NCI-H1048 (cell line): Measurements from ENCODE around the gene PTPRN2.
"Not testable (repeated sequence)": the region's sequence is repeated elsewhere in the genome, so short reads cannot be mapped to it uniquely, and the experiment has no call there.

Source experiments
- DNase-seq: peaks from one replicate; lab custom pipeline; 2025; lab: John Stamatoyannopoulos, UW

PTPRN2 gene

DNA sequence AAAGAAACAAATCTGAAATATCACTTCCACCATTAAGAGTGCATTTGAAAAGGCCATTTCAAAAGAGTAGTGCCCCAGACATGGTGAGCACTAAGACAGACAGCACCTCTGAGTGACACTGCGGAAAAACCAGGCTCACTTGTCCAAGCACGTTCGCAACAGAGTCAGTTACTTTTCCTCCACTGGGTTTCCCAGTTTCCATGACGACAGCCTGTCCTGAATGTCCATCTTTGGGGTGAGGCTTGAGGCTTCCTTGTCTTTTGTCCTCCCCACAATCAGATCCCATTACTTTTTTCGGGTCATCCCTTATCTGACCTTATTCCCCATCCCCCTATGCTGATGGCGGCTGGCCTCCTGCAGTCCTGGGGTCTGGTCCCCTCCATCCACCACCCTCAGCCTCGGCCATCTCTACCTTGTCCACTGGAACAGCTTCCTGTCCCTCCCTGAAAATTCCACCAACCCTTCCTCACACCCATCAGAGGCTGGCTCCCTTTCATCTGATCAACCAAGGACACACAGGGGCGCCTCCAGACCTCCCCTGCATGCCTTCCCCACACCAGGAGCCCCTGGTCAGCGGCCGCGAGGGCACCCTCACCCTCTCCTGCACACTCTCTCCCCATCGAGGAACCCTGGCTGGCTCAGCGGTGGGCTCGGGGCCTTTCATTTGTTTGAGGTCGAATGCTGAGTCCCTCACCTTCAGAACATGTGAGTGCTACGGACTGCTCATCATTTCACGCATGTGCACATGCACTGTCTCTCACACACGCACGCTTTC, 887.2 kb downstream of the PTPRN2 start:
- no peak for DNase-seq

DNA sequence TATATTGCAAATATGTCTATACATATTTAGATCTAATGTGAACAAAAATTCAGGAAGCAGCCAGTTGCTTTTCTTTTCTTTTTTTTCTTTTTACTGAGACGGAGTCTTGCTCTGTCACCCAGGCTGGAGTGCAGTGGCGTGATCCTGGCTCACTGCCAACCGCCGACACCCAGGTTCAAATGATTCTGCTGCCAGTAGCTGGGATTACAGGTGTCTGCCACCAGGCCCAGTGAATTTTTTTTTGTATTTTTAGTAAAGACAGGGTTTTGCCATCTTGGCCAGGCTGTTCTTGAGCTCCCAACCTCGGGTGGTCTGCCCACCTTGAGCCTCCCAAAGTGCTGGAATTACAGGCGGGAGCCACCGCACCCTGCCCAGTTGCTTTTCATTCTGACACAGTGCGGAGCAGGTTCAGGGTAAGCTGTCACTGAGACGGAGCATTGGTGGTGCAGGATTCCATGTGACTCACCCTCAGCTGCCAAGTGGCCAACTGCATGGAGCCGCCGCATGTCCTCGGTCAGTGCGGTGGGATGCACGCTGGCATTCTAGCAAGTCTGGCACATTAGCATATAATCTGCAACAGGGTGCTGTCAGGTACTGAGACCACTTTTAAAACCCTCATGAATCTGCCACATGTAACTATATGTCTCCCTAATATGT, 888.1 kb downstream of the PTPRN2 start:
- DNase-seq: no peak

DNA sequence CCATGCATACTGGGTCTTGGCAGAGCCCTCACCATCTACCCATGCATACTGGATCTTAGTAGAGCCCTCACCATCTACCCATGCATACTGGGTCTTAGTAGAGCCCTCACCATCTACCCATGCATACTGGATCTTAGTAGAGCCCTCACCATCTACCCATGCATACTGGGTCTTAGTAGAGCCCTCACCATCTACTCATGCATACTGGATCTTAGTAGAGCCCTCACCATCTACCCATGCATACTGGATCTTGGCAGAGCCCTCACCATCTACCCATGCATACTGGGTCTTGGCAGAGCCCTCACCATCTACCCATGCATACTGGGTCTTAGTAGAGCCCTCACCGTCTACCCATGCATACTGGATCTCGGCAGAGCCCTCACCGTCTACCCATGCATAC, 890.3 kb downstream of the PTPRN2 start:
- DNase-seq: not testable (repeated sequence)

DNA sequence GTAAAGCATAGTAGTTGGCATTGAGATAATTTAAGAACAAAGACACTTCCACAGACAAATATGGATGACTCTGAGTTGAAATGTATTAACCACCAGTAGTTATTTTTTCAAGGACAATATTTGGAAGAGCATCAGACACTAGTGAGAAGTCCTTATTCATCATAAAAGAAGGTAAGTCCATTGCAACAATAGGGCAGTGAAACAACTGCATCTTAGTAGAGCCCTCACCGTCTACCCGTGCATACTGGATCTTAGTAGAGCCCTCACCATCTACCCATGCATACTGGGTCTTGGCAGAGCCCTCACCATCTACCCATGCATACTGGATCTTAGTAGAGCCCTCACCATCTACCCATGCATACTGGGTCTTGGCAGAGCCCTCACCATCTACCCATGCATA, 892.0 kb downstream of the PTPRN2 start:
- DNase-seq: not testable (repeated sequence)

DNA sequence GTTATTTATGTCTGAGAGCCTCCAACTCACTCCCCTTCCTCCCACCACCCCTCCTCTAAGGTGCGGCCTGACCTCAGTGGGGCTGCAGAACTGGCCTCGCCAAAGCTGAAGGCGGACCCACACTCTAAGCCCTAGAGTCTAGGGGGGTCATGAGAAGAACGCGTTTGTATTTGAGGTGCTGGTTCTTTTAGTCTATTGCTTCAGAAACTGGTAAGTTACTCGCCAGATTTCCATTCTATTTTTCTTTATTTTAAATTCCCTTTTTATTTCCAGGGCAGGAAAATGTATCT, 893.3 kb downstream of the PTPRN2 start:
- DNase-seq: no peak

DNA sequence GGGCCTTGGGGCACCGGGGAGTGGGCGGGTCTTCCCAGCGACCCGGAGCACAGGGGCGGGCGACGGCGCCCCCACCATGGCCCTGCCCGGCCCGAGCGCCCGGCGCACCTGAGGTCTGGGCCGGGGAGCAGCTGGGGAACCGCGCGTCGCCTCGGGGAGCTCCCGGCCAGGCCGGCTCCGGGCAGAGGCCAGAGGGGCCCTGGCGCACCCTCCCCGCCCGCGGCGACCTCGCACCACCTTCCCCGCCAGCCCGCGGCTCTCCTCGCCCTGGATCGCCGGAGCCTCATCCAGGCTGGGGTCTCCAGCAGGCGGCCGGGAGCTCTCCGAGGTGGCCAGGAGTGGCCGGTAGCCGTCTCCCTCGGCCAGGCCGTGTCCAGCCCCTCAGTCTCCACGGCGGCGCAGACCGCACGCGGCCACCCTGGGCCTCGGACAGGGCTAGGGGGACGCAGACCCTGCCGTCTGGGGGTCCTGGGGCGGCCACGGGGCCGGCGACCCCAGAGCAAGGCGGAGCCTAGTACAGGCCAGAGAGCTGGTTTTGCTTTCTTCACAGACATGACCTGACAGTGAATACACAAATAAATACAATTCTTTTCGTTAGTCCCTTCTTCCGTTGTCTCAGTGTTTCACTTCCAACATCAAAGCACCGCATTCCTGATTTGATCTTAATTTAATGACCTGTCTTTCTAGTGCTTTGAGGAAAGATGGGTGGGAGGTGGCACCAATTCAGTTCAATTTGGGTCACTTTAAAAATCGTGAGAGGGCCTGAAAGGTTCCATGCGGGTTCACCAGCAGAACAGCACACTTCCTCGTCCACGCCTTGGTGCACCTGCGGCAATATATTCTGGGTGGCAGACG, 893.9 kb downstream of the PTPRN2 start:
- no peak for DNase-seq

DNA sequence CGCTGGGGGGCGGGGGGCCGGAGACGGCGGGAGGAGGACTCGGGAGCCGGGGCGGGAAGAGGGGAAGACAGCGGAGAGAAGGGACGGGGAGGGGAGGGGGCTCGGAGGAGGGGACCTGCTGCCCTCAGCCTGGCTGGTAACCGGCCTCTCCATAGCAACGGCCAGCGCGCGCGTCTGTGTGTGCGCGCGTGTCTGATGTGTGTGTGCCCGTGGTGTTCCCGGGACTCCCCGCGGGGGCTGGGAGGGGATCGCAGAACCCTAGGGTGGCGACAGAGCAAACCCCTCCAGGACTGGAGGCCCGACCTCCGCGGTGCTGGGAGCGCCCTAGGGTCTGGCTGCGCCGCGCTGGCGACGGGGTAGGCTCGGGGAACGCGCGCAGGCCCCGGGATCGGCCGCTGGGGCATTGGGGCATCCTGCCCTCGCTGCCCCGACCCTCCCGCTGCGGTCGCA, 894.5 kb downstream of the PTPRN2 start:
- no peak for DNase-seq

DNA sequence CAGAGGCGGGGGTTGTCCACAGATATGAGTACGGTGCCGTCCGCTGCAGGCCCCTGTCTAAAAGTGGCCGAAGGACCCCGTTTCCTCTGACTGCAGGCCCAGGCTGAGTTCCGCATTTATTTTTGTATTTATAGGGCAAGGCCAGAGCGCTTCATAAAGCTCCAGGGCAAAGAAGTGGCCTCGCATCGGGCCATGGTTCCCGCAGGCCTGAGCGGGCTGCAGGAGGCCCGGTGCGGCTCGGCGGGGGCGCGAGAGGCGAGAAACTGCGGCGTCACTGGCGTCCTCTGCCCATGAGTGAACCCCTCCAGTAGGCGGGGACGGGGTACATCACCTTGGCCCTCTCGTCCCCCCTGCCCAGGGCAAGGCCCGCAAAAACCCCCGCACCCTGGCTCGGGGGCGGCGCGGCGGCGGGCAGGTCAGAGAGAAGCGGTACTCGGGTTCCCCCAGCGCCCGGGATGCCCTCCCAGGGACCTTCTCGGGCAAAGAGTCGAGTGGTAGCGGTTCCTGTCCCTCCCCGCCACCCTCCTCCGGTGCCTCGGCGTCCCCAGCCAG, 895.1 kb downstream of the PTPRN2 start:
- DNase-seq: no peak

DNA sequence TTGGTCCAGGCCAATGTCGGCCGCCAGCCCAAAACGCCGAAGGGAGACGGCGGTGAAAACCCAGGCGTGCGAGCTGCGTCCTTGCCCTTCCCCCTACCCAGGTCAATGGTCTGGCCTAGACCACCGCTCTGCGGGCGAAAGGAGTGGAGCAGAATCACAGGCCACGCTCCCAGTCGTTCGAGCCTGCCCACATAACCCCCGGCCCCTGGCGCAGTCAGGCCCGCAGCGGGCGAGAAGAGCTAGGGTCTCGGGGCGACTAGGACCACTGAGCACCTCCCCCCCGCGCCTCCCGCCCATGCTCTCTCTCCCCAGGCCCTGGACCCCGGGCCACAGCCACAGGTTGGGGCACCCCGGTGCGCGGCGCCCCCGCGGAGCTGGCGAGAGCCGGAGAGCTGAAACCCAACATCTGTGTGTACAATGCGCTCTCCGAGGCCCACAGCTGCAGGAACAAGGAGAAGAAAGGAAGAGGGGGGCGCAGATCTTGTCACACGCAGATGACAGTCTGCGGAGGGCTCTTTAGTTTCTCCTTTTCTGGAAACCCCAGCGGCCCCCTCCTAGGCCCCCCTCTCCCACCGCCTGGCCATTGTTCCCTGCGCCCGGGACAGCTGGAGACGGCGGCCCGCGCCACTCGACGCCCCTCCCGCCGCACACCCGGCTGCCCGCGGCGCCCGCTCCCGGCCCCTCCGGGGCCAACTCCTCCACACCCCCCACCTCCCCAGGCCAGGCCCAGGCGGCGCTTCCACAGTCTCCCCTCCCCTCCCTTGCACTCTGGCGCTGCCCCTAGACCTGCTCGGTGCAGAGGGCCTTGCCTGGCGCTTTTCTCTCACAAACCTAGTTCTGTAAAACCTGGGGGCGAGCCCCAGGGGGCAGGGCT, 895.8 kb downstream of the PTPRN2 start:
- no peak for DNase-seq

DNA sequence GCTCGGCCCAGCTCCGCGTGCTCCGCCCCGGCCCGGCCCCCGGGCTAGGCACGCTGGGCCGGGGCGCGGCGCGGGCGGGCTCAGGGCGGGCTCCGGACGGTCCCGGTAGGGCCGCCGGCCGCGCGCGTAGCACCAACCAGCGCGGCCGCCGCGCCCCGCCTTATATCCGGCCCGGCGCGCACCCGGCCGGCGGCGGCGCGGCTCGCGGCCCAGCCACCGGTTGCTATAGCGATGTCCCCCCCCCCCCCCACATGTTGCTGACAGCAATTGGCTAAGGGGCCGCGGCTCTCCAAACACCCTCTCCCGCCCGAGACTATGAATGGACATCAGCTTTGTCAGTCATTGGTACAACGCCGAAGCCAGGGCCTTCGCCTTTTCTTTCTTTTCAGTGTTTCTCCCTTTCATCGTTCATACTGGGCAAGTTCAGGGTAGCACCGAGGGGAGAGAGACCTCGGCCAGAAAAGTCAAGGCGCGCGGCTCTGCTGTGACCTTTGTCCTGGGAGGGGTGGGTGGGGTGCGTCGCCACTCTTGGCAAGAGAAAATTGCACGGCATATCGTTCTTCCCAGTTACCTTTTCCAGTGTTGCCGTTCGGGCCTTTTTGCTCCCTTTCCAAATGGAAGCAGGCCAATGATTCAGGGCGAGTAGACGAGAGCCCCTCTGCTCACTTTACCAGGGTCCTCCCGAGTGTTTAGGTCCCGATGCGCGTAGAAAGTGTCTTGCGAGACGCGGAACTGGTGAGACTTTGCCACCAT, 896.6 kb downstream of the PTPRN2 start:
- DNase-seq: no peak

DNA sequence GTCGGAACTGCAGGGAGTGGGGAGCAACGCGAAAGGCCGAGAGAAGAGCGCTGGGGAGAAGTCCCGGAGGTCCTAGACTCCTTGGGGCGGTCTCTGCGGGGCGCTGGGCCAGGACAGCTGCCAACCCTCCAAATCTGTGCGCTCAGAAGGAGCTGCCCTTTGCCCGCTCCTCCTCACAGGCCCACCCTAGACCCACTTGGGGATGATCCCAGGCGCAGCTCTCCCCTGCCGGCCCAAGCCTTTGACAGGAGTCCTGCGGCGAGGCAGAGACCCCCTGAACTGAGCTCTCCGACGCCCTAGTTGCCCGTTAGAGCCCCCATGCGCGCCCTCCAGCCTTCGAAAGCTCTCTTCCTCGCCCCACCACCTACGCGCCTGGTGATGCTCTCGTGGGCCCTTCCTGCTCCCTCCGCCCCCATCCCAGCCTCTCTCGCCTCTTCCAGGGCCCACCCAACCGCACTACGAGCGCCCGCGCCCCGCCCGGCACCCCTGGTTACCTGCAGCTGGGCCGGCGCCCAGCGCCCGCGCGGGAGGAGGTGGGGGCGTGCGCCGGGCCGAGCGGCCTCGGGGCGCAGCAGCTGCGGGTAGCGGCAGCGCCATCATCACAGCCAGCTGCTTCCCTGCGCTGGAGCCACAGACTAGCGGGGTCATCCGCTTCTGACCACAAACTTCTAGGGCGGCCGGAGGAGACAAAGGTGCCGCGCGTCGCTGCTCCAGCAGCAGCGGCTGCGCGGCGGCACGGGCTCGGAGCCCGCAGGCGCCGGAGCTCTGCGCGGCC, 897.4 kb downstream of the PTPRN2 start:
- no peak for DNase-seq

DNA sequence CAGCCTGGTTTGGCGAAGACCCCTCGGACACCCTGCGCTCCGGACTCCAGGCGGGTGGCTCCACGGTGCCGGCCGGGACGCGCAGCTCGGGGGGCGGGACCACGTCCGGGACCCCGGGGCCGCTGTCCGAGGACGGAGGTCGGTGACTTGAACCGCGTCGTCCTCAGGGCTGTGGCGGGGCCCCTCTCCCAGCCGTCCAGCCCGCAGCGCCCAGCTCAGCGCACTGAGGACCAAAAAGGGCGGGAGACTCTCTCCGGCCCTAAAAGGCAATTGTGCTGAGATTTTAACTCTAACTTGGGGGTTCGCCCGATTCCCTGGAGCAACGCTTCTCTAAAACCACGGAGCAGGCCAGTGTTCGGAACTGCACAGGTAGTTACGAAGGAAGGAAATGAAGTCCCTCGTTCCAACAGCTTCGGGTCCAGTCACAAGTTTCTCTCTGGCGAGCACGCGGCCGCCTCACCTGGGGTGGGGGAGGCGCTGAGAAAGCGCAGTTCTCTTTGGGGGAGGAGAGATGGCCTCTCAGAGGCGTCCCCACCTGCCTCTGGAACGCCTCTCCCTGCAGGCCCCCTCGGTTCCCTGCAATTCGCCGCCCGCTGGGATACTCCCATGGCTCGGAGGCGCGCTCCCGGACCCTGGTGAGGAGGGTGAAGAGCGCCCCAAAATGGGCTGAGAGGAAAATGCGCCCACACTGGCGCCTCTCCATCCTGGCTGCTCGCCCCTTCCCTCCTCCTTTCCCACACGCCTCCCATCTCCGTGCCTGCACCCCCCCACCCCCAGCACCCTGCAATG, 898.2 kb downstream of the PTPRN2 start:
- no peak for DNase-seq

DNA sequence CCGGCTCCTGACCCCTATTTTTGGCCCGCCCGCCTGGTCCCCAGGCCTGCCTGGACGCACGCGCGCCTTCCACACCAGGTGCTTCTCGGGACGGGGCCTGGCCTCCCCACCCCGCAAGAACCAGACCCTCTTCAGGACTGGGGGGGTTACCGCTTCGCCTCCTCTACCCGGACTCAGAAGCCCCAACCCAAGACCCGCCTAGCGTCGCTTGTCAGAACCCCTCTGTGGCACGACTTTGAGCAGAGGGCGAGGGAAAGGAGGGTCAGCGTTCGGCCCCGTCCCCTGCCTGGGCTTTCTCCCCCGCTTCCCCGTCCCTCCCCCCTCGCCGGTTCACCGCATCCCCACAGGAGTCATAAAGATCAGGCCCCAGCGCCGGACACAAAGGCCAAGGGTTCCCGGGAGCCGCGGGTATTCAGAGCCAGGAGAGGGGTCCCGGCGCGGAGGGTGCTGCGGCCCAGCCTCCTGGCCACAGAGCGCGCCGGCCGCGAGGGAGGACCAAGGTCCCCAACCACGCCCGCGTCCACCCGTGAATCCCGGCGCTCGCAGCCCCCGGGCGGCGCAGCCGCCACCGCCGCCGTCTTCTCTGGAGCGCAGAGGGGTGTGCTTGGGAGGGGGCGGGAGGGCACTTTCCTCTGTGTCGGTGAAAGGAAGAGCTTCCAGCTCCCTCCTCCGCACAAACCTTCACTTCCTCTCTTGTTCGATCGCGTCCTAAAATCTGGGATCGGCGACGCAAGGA, 898.9 kb downstream of the PTPRN2 start:
- DNase-seq: no peak

DNA sequence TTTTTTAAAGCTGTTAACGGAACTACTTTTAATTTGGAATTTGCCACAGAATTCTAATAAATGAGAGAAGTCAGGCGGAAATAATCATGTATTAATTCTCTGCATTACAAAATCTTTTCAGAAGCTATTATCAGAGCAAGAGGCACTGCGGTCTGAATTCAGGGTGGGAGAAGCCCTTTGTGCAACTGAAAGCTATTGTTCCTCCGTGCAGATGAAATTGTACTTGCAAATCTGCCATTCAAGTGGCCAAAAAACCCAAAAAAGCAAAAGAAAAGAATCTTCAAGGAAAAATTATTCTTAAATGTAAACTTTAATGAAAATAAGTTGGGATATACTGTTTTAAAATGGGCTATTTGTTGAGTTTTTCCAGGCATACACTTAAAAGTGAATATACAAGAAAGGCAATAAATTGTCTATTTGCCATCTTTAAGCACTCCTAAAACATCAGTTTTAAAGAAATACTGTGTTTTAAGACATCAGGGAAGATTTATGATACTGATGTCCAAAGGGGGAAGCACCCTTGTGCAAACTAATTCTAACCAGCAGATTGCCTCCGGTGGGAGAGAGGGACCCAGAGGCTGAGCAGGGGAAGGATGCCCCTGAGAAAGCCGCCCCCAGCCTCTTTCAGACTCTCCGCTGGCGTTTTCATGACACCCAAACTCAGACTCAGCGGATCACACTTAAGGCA, 899.6 kb downstream of the PTPRN2 start:
- no peak for DNase-seq

DNA sequence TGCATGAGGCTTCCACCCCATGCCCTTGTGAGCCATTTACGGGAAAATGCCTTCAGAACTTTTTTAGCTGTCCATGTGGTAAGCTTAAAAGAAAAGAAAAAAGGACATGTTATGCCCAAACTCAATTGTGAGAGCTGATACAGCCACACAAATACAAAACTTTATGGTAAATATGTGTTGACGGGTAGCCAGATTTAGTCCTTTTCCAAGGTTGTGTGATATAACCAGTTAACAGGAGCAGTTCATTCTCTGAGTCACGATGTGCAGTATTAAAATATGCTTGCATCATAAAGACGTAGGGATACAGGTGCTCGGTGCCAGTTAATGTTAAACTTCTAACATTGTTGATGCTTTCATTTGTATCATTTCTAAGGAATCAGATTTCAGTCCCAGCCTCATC, 900.5 kb downstream of the PTPRN2 start:
- no peak for DNase-seq

DNA sequence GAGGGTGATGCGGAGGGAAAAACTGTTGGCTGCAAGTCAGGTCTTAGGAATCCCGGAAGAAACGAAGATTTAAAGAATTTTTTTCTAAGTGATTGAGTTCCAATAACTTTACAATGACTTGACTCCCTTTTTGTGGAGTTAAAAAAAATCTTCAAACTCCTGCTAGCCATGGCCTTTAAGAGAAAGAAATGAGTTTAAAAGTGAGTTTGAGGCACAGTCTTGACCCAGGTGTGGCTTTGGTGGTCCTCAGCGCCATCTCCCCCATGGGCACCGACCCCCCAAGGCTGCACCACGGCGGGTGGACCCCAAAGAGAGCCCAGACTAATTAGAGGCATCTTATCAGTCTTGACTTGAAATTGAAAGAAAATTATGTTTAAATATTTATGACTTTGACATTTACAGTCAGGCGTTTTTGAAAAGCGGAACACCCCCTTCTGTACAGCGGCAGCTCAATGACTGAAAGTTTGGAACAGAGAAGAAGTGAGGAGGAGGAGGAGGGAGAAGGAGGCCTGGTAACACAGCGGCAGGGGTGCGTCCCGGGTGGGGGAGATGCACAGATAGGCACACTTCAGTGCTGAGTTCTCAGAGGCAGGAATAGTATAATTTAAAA, 901.2 kb downstream of the PTPRN2 start:
- DNase-seq: no peak

DNA sequence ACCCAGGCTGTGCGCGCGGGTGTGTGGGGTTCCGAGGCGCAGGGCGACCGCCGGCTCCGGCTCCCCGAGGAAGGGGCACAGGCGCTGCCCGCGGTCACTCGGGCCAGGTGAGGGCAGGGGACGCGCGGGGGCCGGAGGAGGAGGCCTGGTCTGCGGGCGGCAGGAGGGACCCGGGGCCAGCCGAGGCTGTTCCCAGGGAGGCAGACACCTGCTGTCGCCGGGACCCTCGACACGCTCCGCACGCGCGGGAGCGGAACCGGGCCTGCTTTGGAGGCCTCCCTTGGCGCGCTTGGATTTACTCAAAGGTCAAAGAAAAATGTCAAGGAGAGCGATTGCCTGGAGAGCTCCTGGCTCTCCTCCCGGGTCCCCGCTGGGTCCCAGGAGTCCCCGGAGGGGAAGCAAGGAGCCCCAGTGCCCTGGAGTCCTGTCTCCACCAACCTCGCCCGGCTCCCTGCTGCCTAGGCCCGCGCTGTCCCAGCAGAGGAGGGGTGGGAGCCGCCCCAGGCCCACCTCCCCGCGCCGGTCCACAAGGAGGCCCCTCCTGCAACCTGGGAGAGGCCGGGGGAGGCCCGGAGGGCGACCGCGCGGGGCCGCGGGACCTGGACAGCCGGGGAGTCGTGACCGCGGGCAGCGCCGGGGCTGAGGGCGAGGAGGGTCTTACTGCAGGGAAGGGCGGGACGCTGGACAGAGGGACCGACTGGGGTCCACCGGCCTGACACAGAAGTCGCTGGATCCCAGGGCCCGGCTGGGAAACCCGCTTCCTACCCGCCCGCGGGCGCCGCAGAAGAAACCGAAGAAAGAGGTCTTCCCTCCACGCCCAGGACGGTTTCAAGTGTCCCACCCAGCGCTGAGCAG, 902.0 kb downstream of the PTPRN2 start:
- no peak for DNase-seq
